ENCODE measurements around the gene TRIOBP.

DNA sequence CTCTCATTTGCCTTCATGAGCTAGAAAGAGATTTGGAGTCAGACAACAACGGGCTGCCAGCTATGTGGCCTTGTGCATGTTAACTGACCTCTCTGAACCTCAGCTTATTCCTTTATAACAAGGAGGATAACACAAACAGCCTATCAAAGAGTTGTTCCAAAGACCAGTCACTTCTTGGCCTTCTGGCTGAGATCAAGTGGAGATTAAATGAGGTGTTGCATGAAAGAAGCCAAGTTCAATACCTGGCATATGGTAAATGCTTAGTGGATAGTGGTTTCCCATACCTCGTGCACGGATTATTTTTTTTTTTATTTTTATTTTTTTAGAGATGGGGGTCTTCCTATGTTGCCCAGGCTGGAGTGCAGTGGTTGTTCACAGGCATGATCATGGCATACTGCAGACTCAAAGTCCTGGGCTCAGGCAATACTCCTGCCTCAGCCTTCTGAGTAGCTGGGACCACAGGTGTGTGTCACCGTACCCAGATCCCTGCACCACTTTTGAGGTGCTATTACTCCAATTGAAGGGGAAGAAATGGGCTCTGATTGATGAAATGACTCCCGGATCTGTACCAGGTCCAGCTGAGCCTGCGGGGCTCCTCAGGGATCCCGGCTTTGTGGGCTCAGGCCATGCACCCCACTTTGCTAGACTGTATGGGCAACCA lies 16.5 kb upstream of the TRIOBP start:
- TF ChIP-seq, protein P1, sequence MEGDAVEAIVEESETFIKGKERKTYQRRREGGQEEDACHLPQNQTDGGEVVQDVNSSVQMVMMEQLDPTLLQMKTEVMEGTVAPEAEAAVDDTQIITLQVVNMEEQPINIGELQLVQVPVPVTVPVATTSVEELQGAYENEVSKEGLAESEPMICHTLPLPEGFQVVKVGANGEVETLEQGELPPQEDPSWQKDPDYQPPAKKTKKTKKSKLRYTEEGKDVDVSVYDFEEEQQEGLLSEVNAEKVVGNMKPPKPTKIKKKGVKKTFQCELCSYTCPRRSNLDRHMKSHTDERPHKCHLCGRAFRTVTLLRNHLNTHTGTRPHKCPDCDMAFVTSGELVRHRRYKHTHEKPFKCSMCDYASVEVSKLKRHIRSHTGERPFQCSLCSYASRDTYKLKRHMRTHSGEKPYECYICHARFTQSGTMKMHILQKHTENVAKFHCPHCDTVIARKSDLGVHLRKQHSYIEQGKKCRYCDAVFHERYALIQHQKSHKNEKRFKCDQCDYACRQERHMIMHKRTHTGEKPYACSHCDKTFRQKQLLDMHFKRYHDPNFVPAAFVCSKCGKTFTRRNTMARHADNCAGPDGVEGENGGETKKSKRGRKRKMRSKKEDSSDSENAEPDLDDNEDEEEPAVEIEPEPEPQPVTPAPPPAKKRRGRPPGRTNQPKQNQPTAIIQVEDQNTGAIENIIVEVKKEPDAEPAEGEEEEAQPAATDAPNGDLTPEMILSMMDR (IDR thresholded peaks at IDR 0.05): no peak
- TF ChIP-seq POLR2A (IDR thresholded peaks at IDR 0.05): no peak
